HG03571 (cell line): Measurements from ENCODE around the gene NDUFS6.
A peak's percentile ranks its signal among the peaks of the same experiment; 100 is the strongest.

Experiments used
- ATAC-seq: cut with Tn5 transposase; IDR thresholded peaks from one replicate; pipeline ENCODE4 v1.9.1; 2021; ENCODE audit not compliant: unreplicated experiment

The NDUFS6 gene

DNA sequence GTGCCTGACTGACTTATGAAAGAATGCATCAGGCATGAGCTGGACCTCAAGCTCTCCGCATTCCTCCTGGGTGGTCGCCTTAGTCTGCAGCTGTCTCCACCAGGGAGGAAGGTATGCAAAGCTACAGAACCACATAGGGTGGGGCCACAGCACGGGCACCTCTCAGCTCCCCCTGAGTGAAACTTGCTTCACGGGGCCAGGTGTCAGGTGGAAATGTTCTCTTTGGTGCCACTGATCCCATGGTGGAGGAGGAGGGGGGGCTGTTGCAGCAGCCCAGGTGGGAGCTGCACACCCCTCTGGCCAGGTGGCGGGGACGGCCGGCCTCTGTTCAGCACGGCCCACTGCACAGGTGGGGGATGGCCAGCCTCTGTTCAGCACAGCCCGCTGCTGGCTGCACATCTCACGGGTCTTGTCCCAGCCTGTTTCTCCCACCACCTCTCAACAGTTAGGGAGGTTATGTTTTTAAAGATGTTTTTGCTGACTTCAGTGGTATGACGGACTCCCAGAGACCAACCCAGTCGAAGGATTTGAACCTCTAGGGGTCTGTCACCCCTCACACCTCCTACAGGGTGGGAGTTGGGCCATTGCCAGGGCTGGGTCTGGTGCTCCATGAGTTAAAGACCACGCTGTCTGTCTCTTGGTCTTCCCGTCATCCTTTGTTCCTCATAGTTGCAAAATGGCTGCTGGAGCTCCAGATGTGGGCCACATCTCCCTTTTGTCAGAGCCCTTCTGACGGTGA, 35.9 kb upstream of the NDUFS6 start:
- peak; percentile 76 for ATAC-seq

DNA sequence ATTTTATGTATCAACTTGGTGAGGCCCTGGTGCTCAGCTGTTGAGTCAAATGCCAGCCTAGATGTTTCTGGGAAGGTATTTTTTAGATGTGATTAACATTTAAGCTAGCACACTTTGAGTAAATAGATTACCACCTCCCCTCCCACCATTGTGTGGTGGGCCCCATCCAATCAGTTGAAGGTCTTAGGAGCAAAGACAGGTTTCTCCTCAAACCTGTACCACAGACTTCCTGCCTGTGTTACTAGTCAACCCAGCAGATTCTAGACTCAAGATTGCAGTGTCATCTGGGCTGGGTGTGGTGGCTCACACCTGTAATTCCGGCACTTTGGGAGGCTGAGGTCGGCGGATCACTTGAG, 35.3 kb upstream of the NDUFS6 start:
- no peak for ATAC-seq

DNA sequence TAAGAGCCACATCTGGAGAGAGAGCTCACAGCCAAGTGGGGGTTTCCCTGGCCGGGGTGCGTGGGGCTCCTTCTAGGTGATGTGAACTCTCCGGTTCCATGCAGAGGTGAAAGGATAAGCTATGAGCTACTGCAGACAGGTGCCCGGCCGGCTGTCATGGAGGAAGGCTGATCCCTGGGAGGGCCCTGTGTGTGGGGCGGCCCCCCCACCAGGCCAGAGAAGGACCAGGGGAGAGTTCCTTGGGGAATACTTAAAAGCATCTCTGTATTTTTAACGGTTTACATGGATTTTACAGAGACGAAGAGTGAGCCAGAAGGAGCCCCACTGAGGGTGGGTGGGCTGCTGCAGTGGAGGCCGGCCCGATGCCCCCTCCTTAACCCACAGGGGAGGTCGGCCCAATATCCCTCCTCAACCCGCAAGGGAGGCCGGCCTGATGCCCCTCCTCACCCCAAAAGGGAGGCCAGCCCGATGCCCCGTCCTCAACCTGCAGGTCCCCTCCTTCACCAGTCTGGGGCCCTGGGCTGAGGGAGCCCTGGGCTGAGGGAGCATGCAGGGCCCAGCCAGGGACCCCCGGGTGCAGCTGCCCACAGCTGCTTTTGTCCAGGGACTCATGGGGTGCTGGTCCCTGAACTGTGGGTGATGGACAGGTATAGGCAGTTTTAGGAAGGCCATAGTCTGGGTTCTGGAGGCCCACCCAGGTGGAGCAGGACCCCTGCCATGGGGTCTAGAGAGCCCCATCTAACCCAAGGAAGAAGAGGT, 33.5 kb upstream of the NDUFS6 start:
- no peak for ATAC-seq

DNA sequence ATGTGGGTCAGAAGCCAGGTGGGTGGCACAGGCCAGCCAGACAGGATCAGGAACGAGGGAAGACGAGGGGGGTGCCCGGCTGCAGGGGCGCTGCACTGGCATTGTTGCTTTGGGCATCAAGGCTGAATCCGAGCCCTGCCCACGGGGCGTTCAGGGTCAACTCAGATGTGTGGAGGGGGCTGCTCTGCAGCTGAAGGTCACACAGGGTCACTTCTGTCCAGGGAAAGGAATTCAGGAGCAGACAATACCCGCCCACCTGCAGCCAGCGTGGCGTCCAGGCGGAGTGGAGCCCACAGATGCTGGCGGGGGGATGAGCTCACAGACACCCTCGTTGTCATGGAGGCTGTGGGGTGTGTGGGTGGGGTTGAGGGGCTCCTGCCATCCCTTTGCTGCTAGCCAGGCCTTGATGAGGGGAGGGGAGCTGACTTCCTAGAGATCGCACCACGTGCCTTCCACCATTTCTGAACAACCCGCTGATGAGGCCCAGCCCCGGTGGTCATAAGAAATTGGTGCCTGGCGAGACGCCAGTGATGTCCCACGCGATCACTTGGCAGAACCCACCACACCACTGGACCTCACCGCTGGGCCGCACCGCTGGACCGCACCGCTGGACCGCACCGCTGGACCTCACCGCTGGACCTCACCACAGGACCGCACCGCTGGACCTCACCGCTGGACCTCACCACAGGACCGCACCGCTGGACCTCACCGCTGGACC, 32.8 kb upstream of the NDUFS6 start:
- no peak for ATAC-seq

DNA sequence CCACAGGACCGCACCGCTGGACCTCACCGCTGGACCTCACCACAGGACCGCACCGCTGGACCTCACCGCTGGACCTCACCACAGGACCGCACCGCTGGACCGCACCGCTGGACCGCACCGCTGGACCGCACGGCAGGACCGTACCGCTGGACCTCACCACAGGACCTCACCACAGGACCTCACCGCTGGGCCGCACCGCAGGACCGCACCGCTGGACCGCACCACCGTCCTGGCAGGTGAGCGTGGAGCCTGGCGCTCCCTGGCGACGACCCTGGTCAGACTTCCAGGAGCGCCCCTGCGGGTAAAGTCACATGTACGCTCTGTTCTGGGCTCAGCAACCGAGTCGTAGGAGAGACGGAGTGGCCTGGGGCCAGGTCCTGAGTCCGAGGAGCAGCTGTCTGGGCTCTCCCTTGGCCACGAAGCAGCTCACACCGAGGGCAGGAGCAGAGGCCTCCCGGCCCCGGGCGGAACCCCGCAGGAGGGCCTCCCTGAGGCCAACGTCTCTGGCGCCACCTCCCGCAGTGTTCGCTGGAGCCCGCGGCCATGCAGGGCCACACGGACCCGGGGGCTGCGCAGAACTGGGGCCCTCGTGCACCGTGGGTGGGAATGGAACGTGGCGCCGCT, 32.1 kb upstream of the NDUFS6 start:
- ATAC-seq = no peak

DNA sequence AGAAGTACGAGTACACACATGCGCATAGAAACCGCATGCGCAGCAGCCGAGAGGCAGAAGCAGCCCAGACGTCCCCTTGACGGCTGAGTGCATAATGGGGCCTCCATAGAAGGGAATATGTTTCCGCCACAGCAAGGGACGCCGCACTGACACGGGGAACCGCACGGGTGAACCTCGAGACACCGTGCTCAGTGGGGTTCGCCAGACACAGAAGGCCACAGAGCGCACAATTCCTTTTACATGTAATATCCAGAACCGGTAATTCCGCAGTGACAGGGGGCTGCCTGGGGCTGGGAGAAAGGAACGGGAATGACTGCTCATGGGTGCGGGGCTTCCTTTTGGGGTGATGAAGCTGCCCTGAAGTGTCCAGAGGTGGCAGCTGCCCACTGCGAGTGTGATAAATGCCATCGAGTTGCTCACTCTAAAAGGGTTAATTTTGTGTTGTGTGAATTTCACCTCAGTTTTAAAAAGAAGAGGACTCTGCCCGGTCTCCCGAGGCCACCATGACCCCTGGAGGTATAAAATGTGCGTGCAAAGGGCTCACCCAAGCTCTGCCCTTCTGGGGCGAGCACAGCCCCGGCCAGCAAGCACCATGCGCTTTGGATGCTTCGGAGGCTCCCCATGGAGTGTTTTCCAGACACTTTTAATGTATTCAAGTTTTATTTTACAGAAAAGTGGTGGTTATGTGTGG, 31.3 kb upstream of the NDUFS6 start:
- ATAC-seq = no peak

DNA sequence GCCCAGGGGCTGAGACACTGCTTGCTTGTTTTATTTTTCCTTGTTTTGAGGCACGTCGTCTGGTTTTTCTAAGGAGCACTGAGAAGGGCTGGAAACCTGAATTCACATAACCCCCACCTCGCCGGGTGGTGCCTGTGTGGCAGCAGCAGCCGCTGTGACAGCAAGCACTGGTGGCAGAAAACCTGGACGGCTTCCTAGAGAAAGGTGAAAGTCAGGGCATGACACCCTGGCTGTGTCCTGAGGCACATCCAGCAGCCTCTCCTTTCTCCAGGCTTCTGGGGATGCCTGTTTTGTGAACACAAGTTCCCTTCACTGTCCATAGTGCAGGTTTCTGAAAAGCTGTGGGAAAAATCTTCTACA, 30.8 kb upstream of the NDUFS6 start:
- ATAC-seq = no peak

DNA sequence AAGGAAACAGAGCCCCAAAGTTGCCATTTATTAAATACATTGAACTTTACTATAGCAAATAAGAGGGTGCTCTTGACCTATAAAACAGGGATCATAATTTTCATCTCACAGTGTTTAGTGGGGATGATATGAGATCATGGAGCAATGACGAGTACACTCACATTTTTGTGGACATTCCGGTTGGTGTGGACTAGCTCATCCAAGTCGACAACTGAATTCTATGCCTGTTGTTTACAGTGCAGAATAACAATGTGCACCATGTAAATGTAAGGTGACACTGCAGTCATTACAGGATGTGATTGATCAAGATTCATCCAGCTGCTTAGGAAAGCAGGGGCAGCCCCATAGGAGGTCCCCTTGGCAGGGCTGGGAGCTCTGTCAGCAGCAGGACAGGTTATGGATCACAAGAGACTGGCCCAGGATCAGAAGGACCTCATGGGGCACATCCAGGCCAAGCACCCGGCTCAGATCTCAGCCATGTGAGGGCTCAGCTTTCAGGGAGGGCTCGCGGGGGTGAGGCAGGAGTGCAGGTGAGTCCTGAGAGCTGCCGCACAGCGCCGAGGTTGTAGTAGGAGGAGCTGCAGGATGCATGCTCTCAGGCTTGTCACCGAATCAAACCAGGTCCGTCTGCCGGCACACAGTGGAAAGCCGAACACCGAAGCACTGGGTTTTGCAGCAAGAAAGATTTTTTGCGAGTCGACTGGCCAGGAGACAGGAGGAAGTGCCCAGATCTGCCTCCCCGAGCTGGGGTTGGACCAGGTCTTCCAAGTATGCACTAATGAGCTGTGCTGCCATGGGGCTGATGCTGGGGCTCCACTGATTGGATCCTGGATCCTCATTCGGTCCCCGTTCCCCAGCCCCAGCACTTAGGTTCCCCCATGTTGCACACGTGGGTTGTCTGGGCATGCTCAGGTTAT, 29.8 kb upstream of the NDUFS6 start:
- no peak for ATAC-seq

DNA sequence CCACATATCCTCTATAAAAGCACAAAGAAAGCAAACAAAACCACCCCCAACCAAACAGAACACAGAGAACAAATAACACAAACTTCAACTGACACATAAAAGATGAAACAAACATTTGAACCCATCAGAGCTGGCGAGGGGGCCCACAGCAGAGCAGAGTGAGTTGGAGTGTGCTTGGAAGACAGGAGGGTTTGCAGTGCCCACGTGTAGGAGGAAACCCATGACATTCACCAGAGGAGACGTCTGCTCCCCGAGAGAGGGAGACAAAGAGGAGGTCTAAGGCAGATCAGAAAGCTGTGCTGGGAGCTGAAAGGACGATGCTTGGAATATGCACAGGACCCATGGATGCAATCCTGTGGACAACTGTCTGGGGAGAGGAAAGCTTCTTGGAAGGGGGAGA, 28.6 kb upstream of the NDUFS6 start:
- ATAC-seq = no peak

DNA sequence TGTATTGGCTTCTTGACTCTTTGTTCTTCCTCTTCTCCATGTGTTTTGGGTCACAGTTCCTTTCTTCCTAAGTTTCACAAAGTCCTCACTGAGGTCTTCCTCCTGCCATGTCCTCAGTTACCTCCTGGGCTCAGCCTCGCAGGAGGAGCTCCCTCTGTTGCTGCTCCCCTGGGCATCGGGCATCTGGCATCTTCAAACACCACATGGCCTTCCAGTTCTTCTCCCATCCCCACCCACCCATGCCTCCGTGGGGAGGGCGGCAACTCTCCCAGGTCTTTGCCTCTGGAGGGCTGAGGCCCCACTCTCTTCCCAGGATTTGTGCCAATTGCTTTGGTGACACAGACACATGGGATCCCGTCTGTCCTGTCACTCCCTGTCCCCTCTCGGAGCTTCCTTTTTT, 24.4 kb upstream of the NDUFS6 start:
- no peak for ATAC-seq

DNA sequence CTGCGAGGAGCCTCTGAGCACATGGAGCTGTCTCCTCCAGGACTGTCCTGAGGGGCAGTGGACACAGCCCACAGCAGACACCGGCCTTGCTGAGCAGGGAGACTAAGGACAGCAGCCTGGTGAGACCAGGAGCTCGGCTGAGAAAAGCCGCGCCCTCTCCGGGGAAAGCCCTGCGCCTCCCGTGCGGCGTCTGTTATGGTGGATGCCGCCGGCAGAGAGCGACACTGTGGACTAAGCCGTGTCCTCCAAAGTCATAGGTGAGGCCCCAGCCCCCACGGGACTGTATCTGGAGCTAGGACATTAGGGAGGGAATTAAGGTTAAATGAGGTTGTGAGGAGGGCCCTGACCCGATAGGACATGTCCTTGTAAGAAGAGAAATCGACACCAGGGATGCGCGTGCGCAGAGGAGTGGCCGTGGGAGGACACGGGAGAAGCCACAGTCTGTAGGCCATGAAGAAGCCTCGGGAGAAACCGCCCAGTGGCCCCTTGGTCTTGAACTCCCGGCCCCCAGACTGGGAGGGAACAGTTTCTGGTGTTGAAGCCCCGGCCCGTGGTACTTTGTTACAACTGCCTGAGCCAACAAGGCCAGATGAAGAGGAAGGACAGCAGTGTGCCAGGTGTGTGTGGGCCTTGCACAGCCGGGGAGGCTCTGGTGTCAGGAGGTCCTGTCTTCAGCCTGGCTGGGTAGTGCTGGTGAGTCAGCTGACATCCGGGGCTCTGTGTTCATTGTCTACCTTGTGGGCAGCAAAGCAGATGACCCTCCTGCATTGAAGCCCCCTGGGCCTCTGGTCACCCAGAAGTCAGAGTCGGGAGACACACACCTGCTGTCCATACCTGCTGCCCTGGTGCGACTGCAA, 23.7 kb upstream of the NDUFS6 start:
- ATAC-seq = no peak

DNA sequence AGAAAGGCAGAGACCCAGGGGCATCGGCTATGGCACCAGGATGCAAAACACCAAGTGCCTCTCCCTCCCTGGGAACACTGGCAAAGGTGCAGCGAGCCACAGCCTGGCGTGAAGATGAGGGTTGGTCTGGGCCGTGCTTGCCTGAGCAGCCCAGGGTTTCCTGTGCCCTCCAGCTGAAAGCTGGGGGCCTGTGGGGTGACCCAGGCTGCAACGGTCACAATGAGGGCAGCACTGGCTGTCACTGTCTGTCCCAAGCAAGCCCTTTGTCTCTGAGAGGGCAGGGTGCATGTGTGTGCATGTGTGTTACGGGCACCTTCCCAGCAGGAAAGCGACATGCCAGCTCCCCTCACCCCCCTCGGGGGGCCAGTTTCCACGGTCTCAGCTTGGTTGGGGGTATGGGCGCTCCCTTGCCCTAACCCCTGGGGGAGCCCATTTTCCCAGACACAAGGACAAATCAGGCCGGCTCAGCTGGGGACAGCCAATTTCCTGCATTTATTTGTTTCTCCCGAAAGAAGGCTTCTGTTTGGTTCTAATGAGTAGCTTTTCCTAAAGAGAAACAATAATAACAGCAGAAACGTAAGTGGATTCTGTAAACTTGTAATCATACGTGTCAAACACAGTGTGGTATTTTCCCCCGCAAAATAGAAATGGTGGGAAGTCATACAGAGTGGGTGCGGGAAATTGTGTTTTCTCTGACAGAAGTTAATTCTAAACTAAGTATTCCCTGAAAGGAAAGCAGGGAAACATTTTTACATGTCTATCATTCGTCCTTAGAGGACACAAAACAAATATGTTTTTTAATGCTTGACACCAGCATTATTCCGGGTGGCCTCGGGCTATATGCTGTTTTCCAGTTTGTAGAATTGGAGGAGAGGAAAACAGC, 22.8 kb upstream of the NDUFS6 start:
- ATAC-seq = no peak

DNA sequence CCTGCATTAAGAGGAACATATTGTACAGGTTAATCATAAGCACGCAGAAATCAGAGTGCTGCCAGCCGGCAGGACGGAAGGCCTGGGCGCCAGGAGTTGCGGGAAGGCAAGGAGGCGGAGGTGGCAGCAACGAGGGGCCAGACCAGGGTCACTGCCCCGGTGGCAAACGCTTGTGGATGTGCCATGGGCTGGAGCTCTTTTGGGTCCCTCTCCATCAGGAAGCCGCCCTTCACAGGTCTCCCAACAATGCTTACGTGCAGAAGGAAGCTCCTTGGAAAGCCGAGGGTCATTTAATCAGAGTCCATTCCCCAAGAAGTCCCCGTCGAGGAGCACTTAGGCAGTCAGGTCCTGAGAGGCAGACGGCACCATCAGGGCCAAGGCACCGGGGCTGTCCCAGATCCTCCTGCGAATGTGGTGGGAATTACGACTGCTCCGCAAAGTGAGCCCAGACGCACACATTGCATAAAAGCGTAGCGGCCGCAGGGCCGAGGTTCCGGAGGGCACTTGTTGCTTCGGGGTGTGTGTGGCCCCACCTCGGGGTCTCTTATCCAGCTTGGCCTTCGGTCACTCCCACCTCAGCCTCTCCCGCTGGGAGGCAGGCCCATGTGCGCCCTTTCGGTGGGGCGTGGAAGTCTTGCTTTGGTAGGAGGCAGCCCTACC, 22.1 kb upstream of the NDUFS6 start:
- ATAC-seq = no peak

DNA sequence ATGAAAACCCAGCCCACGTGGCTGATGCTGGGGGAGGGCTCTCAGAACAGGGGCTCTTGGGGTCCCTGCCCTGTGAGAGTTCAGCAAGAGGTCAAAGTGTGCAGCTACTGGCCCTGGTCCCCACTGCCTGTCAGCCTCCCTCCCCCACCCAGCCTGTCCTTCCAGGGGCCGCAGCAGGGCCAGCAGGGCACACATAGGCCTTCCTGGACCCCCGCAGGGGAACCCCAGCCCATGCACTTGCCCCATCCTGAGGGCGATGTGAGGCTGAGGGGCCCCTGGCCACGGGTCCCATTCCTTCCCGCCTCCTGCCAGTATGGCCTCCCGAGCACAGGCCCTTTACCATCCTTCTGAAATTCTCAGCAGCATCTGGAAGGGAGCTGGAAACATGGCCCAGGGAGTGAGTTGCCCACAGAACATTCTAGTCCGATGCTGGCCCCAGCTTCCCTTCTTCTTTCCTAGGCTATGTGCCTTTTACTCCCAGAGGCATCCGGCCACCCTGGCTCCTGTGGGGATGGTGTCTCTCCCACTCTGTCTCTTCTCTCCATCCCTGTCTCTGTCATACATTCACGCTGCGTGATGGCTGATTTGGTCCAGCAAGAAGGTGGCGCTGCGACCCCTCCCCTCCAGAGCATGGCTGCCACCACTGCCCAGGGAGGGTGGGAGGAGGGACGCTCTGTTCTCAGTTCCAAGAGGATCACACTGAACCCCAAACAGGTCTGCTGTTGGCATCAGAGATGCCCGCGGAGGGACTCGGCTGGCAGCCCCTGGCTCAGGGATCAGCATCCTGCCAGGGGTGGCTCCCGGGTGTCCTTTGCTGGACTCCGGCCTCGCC, 21.2 kb upstream of the NDUFS6 start:
- no peak for ATAC-seq

DNA sequence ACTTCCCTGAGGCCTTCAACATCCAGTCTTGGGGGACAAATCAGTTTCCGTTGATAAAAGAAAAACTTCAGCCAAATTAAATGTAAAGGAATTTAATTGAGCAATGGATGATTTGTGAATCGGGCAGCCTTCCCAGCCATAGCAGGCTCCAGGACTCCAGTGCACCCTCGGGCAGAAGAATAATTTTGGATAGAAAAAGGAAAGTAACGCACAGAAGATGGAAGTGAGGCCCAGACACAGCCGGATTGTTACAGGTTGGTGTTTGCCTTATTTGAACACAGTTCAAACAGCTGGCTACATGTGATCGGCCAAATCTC, 20.6 kb upstream of the NDUFS6 start:
- ATAC-seq = no peak

DNA sequence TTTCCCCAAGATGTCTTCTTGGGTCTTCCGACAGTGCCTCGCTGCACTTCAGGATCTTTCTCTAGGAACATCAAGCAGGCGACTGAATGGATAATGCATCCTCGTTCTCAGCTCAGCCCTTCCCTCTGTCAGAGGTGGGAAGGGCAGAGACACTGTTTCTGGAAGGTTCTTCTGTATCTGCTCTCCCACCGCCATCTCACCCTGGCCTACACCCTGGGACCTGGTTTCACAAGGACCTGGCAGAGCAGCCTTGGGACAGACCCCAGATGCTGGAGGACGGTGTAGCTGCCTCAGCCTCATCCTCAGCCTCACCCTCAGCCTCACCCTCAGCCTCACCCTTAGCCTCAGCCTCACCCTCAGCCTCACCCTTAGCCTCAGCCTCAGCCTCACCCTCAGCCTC, 20.1 kb upstream of the NDUFS6 start:
- no peak for ATAC-seq
